HG03280 (cell line): ENCODE measurements around the gene FXYD6.

Experiments used
- ATAC-seq: cut with Tn5 transposase; IDR thresholded peaks from one replicate; pipeline ENCODE4 v1.9.1; 2021; ENCODE audit warnings: mild to moderate bottlenecking, moderate library complexity; ENCODE audit not compliant: unreplicated experiment

FXYD6 gene

GRCh38 chr11:117910941-117911655 is 34.6 kb upstream of the FXYD6 start:
- no peak for ATAC-seq

- ATAC-seq: no peak
Observed at GRCh38 chr11:117910525-117910924, 34.1 kb upstream of the FXYD6 start.

GRCh38 chr11:117909611-117910382 is 33.3 kb upstream of the FXYD6 start:
- no peak for ATAC-seq

GRCh38 chr11:117908959-117909610 is 32.6 kb upstream of the FXYD6 start:
- no peak for ATAC-seq

- no peak for ATAC-seq
Observed at GRCh38 chr11:117908109-117908895, 31.8 kb upstream of the FXYD6 start.

GRCh38 chr11:117907276-117908108 is 31.0 kb upstream of the FXYD6 start:
- ATAC-seq: no peak

- no peak for ATAC-seq
Observed at GRCh38 chr11:117906710-117907109, 30.3 kb upstream of the FXYD6 start.

GRCh38 chr11:117906126-117906525 is 29.7 kb upstream of the FXYD6 start:
- ATAC-seq: no peak

- no peak for ATAC-seq
Observed at GRCh38 chr11:117905524-117905923, 29.1 kb upstream of the FXYD6 start.

GRCh38 chr11:117903505-117904382 is 27.3 kb upstream of the FXYD6 start:
- ATAC-seq: no peak

- ATAC-seq: no peak
Observed at GRCh38 chr11:117902001-117902845, 25.8 kb upstream of the FXYD6 start.

GRCh38 chr11:117901601-117902000 is 25.1 kb upstream of the FXYD6 start:
- no peak for ATAC-seq

- no peak for ATAC-seq
Observed at GRCh38 chr11:117900720-117901440, 24.4 kb upstream of the FXYD6 start.

- no peak for ATAC-seq
Observed at GRCh38 chr11:117900121-117900648, 23.7 kb upstream of the FXYD6 start.

- no peak for ATAC-seq
Observed at GRCh38 chr11:117898059-117898458, 21.6 kb upstream of the FXYD6 start.

GRCh38 chr11:117892651-117893050 is 16.2 kb upstream of the FXYD6 start:
- no peak for ATAC-seq

GRCh38 chr11:117891362-117891761 is 14.9 kb upstream of the FXYD6 start:
- no peak for ATAC-seq
